Amniotic epithelial cell (primary cell): ENCODE results near the gene STK24.

Source experiments
- DNase-seq: peaks from one replicate; pipeline ENCODE4 v3.0.0-alpha.2; 2010; ENCODE audit warnings: low read depth

The STK24 gene

DNA sequence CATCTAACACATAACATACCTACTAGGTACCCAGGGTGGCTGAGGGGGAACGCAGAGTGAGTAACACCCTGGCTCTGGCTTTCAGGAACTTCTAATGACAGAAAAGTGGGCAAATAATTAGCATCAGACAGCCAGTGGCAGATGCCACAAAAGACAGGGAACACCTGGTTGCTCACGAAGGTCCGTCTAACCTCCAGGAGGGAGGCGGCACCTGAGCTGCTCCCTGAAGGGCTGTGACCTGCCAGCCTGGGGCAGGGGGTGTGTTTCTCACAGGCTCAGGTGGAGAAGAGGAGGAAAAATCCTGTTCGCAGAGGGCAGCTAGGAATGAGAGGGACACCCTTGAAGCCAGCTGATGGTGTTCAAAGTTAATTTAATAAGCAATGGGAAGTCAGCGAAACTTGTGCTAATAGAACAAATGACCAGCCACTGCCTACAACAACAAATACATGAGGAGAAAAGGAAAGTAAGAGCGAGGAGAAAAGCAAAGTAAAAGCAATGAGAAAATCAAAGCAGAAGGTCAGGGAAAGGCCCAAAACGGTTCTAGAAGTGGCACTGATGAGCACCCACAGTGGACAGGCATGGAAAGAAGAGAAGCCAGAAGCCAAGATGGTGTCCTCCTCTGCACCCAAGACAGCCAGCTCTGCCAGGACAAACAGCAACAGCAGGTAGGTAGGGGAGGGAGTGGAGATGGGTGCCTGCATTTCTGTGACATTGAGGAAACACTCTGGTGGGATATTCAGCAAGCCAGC lies 87.3 kb downstream of the STK24 start:
- no peak for DNase-seq

DNA sequence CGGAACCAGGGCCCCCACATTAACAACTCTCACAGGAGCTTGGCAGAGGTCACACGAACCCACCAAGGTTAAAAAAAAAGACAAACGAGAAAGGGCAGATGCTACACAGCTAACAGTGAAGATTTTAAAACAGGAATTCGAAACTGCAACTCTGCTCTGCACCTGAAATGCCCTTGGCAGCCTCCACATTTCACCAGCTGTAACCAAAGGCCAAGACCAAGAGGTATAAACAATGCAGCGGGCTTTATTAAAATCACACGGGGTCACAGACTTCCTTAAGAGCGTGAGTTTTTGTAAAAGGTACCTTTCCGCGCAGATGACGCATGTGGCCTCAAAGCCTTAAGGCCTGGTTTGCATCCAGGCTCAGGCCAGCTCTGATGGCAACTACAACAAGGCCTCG lies 88.2 kb downstream of the STK24 start:
- no peak for DNase-seq

- DNase-seq = no peak
Measured at GRCh38 chr13:98487522-98487921, 89.4 kb downstream of the STK24 start.

GRCh38 chr13:98487016-98487415 lies 89.9 kb downstream of the STK24 start:
- DNase-seq = no peak

DNA sequence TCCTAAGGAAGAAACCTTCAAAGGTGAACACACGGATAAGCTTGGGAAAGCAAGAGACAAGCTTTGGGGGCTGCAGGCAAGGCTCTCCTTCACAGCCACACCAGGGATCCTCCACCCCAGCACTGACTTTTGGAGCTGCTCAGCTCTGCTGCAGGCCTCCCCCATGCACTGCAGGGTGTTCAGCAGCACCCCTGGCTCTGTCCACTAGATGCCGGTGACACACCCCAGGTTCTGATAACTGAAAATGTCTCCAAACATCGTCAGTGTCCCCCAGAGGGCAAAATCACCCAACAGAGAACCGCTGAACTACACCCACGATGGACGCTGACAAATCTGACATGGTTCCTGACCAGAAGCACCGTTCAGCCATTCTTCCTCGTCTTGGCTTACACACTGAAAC lies 90.5 kb downstream of the STK24 start:
- no peak for DNase-seq

- no peak for DNase-seq
Measured at GRCh38 chr13:98485561-98485960, 91.3 kb downstream of the STK24 start.

- peak; percentile 95 for DNase-seq
Measured at GRCh38 chr13:98484289-98485219, 92.4 kb downstream of the STK24 start.

DNA sequence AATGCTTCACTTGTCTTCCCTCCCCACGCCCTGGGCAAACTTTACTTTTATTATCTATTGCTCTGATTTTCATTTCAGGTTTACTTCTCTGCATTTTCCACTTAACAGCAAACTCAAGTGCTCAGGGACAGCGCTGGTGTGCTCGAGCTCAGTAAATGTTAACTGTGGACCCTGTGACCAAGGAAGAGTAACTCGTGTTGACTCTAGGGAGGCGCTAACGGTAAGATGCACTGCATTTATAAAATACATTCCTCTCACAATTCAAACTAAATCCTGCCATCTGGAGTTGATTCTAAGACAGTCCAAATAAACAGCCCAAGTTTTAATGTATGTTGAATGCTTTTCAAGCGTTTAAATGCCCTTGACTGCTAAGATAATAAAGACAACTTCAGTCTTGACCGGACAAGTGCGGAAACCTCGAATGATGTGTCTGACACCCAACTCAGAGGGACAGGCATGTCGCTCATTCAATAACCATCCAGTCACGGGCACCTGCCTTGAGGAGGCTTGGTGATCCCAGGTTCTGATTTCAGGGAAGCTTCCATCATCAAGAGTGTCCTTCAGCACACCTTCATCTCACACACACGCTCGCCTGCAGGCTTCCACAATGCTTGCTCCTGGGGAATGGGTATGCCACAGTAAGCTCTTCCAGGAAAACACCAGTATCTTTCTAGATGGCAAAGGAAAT lies 93.2 kb downstream of the STK24 start:
- peak; percentile 28 for DNase-seq

DNA sequence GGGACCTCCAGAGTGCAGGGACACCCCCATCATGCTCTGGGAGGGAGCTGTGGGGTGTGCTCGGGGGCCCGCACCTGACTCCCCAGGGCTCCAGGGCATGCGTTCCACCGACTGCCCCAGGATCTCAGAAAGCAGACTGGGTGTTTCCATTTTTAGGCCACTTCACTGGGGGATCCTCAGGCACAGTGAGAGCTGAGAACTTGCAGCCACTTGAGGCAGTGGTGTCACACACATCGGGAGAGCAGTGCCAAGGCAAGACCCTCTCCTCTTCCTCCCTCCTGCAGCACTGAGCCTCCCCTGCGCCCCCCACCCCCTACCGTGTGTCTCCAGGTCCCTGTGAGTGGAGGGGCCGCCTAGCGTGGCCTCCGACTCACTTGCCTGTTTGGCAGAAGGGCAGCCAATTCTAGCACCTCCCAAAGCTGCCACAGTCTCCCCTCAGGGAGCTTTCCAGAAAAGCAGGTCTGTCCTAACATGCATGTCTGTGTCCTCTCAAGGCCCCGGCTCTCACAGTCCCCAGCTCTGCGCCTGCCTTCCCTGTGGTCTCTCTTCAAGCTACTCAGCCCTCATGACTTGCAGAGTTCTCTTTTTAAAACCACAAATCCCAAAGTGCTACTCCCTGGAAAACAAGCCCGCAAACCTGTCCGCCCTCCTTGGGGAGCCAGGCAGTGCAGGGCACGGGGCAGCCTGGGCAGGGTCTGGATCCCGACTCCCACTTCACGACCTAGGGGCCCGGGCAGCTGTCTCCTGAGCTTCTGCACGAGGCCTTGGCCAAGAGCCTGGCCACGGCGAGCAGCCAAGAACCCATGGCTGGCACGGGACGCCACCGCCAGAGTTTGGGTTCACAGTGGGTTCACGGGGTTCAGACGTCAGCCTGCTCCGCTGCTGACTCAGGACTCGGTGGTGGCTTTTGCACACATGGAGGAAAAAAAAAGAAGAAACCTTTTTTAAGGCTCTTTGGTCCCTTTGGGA lies 94.1 kb downstream of the STK24 start:
- DNase-seq = peak; percentile 87

- DNase-seq = peak; percentile 31
Measured at GRCh38 chr13:98480915-98481877, 95.7 kb downstream of the STK24 start.

- no peak for DNase-seq
Measured at GRCh38 chr13:98479496-98480003, 97.4 kb downstream of the STK24 start.

DNA sequence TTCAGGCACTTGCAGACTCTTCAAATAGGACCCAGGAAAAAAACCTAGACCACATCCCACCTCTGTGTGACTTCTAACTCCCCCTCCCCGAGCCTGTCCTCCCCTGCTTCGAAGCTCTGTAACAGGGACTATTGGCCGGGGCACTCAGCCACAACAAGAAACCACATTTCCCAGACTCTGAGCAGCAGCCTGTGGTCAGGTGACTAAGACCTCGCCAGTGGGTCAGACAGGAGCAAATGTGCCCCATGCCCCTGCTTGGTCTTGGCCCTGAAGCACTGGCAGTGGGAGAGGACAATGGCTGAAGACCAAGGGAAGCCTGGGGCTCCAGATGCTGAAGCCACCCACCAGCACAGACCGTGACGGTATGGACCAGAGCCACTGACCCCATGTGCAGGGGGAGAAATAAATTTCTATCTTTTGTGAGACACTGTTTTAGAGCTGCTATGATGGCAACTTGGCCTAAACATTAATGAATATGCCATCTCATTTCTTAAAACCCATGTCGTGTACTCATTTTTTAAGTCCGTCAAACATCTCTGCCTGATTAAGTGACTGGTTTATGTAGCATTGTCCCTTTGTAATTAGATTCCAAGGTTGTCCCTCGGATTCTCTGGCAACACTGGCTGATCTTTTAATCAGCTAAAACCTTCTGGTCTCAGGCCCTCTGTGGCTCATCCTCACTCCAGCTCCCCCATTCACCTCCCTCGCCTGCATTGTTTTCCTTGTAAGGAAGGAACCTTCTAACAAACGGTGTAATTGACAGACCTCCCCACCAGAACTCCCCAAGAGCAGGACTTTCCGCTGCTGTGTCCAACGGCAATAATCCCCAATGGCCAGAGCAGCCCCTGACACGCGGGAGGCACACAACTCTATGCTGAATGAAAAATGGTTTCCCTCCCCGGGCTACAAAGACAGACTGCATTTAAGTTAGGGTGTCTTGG lies 98.4 kb downstream of the STK24 start:
- peak; percentile 55 for DNase-seq

DNA sequence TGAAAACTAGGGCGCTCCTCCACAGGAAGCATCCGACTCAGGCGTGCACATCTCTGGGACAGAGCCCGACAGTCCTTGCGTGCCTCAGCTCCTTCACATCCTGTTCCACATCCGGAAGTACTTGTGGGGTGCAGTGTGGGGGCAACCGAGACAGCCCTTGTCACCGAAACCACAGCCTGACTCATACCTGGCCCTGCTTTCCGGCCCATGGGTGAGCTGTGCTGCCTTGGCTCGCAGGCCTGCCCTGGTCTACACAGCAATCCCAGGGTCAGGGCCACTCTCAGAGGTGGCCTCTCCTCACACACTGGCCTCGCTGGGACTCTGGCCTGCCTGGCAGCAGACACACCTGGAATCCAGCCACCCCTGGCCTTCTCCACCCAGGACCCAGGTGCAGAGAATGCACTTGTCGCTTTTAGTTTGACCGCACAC lies 100.4 kb downstream of the STK24 start:
- DNase-seq = peak; percentile 82

- DNase-seq = no peak
Measured at GRCh38 chr13:98476106-98476505, 100.8 kb downstream of the STK24 start.

DNA sequence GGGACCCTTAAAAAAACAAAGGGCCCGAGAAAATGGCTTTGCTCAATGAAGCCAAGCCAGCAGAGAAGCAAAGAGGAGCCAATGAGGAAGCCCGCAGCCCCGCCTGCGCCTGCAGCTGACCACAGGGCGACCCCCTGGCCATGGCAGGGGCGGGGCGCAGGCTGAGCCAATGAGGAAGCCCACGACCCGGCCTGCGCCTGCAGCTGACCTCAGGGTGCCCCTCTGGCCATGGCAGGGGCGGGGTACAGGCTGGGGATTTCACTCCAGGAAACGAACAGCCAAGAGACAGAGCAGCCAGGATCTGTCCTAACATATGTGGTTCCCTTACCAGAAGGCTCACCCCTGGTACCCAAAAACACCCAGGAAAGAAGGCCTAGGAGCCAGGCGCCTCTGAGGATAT lies 101.4 kb downstream of the STK24 start:
- no peak for DNase-seq

DNA sequence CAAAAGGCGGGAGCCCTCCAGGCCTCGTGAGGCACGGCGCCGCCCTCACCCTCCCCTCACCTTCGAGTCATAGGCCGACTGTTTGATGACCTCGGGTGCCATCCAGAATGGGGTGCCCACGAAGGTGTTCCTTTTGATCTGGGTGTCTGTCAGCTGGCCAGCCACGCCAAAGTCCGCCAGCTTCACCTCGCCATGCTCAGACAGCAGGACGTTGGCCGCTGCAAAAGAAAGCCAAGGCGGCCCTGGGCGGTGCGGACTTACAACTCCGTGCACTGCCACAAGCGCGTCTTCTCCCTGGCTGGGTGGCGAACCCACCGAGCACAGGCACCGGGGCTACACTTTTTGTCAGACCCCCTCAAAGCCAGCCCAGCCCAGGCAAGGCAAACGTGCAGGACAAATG lies 102.1 kb downstream of the STK24 start:
- DNase-seq = no peak

DNA sequence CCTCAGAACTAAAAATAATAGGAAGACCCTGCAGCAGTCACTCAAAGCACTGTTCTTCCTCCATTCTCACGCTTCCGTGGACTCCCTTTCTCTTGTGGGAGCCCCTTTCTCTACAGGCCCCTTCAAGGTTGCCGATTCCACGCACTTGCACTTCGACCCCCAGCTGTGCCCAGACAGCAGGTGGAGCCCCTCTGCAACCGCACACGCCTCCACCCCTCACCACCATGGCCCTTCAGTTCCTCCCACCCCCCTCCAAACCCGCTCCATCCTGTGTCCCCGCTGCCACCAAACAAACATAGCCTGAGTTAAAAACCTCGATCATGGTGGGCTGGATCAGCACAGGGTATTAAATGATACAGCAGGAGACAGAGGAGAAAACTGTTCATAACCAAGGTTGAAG lies 102.6 kb downstream of the STK24 start:
- DNase-seq = no peak

- DNase-seq = no peak
Measured at GRCh38 chr13:98473788-98474144, 103.1 kb downstream of the STK24 start.
